ENCODE results near the gene BCAP31.

BCAP31 gene

DNA sequence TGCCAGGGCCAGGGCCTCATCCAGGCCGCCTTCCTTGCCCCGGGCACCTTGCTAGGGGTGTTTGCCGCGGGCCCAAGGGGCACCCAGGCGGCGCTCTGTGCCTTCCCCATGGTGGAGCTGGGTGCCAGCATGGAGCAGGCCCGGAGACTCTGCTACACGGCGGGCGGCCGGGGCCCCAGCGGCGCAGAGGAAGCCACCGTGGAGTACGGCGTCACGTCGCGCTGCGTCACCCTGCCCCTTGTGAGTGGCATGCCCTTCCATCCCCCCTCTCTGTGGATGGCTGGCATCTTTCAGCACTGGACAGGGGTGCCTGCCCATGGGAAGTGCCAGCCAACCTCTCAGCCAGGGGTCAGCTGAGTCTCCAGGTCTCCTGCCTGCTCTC is 43.5 kb upstream of the BCAP31 start:
- no peaks in the 10 kb centered on the region for H3K9me3 ChIP-seq (ENCODE audit: control insufficient read depth, low read length)
- no peaks in the 10 kb centered on the region for H3K27me3 ChIP-seq (ENCODE audit: control insufficient read depth, insufficient read depth, low read length, poor library complexity, severe bottlenecking)
- H3K36me3 ChIP-seq (ENCODE audit: control insufficient read depth, insufficient read depth, low read length) = no peaks in the 10 kb centered on the region
- H3K4me3 ChIP-seq (ENCODE audit: insufficient read depth, low read depth, low read length) = no peak overlapping the region
- peaks cover 15% of the 10 kb centered on the region for H3K4me1 ChIP-seq (ENCODE audit: control insufficient read depth, insufficient read depth, low read length)
- WGBS, 2 experiments = 97 to 98% methylated on average over 20 of the region's 20 CpGs
- no peak overlapping the region for H3K27ac ChIP-seq (ENCODE audit: insufficient read depth, low read depth, low read length, poor library complexity, severe bottlenecking)

DNA sequence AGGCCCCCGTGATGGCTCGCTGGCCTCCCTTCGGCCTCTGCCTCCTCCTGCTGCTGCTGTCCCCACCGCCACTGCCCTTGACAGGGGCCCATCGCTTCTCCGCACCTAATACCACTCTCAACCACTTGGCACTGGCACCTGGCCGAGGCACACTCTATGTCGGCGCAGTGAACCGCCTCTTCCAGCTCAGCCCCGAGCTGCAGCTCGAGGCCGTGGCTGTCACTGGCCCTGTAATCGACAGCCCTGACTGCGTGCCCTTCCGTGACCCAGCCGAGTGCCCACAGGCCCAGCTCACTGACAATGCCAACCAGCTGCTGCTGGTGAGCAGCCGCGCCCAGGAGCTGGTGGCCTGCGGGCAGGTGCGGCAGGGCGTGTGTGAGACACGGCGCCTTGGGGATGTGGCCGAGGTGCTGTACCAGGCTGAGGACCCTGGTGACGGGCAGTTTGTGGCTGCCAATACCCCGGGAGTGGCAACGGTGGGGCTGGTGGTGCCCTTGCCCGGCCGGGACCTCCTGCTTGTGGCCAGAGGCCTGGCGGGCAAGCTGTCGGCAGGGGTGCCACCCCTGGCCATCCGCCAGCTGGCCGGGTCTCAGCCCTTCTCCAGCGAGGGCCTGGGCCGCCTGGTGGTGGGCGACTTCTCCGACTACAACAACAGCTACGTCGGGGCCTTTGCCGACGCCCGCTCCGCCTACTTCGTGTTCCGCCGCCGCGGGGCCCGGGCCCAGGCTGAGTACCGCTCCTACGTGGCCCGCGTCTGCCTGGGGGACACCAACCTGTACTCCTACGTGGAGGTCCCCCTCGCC is 42.9 kb upstream of the BCAP31 start:
- WGBS, 2 experiments = 89% methylated on average over 56 of the region's 56 CpGs
- no peak overlapping the region for H3K4me3 ChIP-seq (ENCODE audit: insufficient read depth, low read depth, low read length)
- H3K9me3 ChIP-seq (ENCODE audit: control insufficient read depth, low read length) = no peaks in the 10 kb centered on the region

DNA sequence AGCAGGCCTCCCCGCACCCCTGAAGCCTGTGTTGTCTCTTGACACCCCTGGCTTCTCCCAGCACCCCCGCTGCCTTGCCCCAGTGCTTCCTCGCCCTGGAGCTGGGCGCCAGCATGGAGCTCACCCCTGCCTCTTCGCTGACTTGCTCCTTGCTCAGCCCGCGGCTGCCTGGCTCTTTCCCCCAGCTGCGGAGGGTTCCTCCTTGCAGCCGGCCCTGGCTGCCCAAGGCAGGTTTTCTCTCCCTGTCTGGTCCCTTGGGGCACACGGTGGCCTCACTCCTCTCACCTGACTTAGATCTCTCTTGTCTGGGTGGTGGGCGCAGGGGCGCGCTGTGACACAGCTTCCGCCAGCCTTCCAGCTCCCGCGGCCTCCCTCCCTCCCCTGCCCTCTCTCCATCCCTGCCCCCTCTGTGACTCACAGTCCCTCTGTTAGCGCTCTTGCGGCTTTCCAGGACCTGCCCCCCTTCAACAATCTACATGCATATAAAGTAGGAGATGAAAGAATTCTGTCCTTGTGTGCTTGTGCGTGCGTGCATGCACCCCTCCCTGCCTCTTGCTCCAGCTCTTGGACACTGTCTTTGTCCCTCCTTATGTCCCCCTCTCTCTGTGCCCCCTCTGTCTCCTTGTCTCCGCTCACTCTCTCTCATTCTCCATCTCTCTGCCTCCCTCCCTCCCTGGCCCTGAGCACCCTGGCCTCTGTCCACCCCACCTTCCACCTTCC is 42.1 kb upstream of the BCAP31 start:
- WGBS, 2 experiments = 38 to 42% methylated on average over 19 to 21 of the region's 21 CpGs
- H3K36me3 ChIP-seq (ENCODE audit: control insufficient read depth, insufficient read depth, low read length) = no peaks in the 10 kb centered on the region
- H3K27me3 ChIP-seq (ENCODE audit: control insufficient read depth, insufficient read depth, low read length, poor library complexity, severe bottlenecking) = no peaks in the 10 kb centered on the region
- H3K4me1 ChIP-seq (ENCODE audit: control insufficient read depth, insufficient read depth, low read length) = peaks cover 15% of the 10 kb centered on the region
- no peak overlapping the region for H3K4me3 ChIP-seq (ENCODE audit: insufficient read depth, low read depth, low read length)
- H3K27ac ChIP-seq (ENCODE audit: insufficient read depth, low read depth, low read length, poor library complexity, severe bottlenecking) = no peak overlapping the region
- no peaks in the 10 kb centered on the region for H3K9me3 ChIP-seq (ENCODE audit: control insufficient read depth, low read length)

More for the DNA sequence above, 42.9 kb upstream of the BCAP31 start:
- no peak overlapping the region for H3K27ac ChIP-seq (ENCODE audit: insufficient read depth, low read depth, low read length, poor library complexity, severe bottlenecking)
- no peaks in the 10 kb centered on the region for H3K36me3 ChIP-seq (ENCODE audit: control insufficient read depth, insufficient read depth, low read length)
- peaks cover 15% of the 10 kb centered on the region for H3K4me1 ChIP-seq (ENCODE audit: control insufficient read depth, insufficient read depth, low read length)
- no peaks in the 10 kb centered on the region for H3K27me3 ChIP-seq (ENCODE audit: control insufficient read depth, insufficient read depth, low read length, poor library complexity, severe bottlenecking)

DNA sequence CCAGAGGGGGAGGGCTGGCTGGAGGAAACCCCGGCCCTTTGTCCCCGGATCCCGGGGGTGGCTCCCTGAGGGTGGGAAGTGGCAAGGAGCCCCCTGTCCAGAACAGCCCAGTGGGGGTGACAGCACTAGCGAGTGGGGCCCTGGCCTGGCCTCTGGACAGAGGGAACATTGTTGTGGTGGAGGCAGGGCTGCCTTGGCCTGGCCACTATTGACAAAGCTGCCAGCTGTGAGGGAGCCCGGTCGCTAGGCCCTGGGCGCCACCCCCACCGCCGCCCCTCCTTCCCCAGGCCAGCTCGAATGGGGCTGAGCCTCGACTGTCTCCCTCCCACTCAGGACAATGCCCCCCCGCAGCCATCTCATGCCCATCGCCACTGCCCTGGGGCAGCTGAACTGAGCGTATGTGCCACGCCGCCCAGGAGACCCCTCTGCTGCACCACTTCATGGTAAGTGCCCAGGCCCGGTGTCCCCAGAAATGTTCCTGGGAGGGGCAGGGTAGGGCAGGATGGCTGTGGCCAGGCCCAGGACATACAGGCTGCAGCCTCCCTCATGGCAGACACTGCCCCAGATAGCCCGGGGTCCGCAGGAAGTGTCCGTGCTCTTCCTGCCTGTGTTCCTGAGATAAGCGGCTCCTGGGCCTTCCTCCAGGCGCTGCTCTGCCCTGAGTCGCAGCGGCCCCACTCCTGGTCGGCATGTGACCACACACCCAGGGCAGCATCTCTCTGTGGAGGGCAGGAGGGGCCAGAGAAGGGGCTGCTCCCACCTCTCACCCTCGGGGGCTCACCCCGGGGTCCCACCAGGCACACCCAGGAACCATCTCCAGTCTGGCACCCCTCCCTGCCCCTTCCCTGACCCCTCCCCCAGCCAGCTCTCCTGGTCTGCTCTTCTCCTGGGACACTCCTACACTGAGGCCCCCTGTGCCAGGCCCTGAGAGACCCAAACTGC is 41.2 kb upstream of the BCAP31 start:
- Histone ChIP-seq H3K27me3 (ENCODE audit: control insufficient read depth, insufficient read depth, low read length, poor library complexity, severe bottlenecking) (no peaks in the 10 kb centered on the region), H3K4me1 (ENCODE audit: control insufficient read depth, insufficient read depth, low read length) (peaks cover 15% of the 10 kb centered on the region), H3K9me3 (ENCODE audit: control insufficient read depth, low read length) (no peaks in the 10 kb centered on the region), H3K36me3 (ENCODE audit: control insufficient read depth, insufficient read depth, low read length) (no peaks in the 10 kb centered on the region), H3K27ac (ENCODE audit: insufficient read depth, low read depth, low read length, poor library complexity, severe bottlenecking) (no peak overlapping the region), H3K4me3 (ENCODE audit: insufficient read depth, low read depth, low read length) (no peak overlapping the region)
- WGBS, 2 experiments = 81 to 82% methylated on average over 27 of the region's 27 CpGs

DNA sequence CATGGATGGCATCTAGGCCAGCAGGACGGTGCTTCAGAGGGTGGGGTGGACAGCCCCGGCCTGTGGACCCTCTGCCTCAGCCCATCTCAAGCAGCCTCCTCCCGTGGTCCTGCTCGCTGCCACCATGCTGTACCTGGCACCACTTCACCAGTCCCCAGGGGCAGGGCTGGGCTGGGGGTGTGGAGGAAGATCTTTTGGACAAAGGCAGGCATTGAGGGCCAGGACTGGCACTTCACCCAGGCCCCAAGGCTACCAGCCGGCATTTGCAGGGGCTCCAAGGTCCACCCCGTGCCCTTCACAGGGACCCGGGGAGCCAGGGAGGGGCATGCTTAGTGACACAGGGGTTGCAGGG is 40.6 kb upstream of the BCAP31 start:
- 91 to 98% methylated on average over 7 of the region's 7 CpGs for WGBS, 2 experiments

DNA sequence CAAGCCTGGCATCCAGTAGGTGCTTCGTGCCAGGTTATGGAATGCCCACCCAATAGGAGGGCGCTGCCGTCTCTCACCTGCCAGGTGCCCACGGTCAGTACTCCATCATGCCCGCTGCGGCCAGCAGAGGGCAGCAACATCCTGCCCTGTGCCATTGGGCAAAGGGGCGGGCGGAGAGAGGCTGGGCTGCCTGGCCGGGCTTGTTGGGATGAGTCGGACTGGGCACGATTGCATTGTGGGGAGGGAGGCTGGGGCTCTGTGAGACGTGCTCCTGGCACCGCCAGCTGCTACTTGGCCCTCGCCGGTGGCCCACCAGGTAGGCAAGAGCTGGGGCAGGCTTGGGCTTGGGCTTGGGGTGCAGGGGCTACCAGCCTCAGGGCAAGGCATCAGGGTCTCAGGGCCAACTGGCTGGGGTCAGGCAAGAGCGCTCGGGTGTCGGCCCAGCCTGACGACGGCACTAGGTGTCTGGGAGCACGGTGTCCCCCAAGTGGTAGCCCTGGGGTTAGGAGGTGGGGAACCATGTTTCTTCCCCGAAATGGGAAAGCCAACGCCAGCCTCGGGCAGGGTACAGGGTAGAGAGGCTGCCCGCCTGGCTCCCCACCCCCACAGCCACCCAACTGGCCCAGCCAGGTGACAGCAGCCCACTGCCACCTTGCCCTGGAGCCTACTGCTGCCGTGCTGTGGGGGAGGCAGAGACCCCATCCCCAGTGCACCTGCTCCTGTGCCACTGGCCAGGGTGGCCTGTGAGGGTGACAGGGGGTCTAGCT is 40.0 kb upstream of the BCAP31 start, which contains the start of gene PLXNB3:
PLXNB3 (plus strand) TSS at position 261 of the 767 bp plus-strand sequence. CDS start 1,287 bp downstream, outside the sequence.
- H3K9me3 ChIP-seq (ENCODE audit: control insufficient read depth, low read length) = no peaks in the 10 kb centered on the region
- no peaks in the 10 kb centered on the region for H3K36me3 ChIP-seq (ENCODE audit: control insufficient read depth, insufficient read depth, low read length)
- 41 to 42% methylated on average over 26 of the region's 26 CpGs for WGBS, 2 experiments
- no peaks in the 10 kb centered on the region for H3K27me3 ChIP-seq (ENCODE audit: control insufficient read depth, insufficient read depth, low read length, poor library complexity, severe bottlenecking)
- H3K27ac ChIP-seq (ENCODE audit: insufficient read depth, low read depth, low read length, poor library complexity, severe bottlenecking) = no peak within 1 kb of the TSS
- no peak within 1 kb of the TSS for H3K4me3 ChIP-seq (ENCODE audit: insufficient read depth, low read depth, low read length)
- H3K4me1 ChIP-seq (ENCODE audit: control insufficient read depth, insufficient read depth, low read length) = peaks cover 15% of the 10 kb centered on the region

More for the DNA sequence above, 40.6 kb upstream of the BCAP31 start:
- H3K9me3 ChIP-seq (ENCODE audit: control insufficient read depth, low read length) = no peaks in the 10 kb centered on the region
- no peak overlapping the region for H3K27ac ChIP-seq (ENCODE audit: insufficient read depth, low read depth, low read length, poor library complexity, severe bottlenecking)
- no peaks in the 10 kb centered on the region for H3K36me3 ChIP-seq (ENCODE audit: control insufficient read depth, insufficient read depth, low read length)
- H3K27me3 ChIP-seq (ENCODE audit: control insufficient read depth, insufficient read depth, low read length, poor library complexity, severe bottlenecking) = no peaks in the 10 kb centered on the region
- H3K4me1 ChIP-seq (ENCODE audit: control insufficient read depth, insufficient read depth, low read length) = peaks cover 15% of the 10 kb centered on the region
- H3K4me3 ChIP-seq (ENCODE audit: insufficient read depth, low read depth, low read length) = no peak overlapping the region

DNA sequence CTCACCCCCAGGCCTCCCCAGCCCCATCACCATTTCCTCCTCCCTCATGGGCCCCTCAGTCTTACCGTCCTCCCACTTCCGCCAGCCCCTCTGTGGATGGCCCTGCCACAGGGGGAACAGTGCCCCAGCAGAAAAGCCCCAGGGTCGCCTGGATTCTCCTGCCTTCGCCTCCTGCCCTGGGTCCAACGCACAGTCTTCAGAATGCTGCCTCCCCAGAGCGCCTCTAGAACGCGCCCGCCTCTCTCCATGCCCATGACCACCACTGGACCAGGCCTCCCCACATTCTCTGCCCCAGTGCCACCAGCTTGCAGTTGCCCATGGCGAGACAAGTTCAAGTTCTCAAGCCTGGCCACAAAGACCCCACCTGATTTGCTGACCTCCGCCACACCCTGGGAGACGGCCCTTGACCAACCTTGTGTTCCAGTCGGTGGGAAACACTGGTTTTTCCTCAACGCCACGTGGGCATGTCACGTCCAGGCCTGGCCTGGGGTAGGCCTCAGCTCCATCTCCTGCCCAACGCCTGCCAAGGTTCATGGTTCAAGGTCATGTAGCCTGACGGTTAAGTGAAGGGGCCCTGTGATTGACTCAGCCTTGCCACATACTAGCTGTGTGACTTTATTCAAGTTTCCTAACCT is 39.2 kb upstream of the BCAP31 start:
- peaks cover 15% of the 10 kb centered on the region for H3K4me1 ChIP-seq (ENCODE audit: control insufficient read depth, insufficient read depth, low read length)
- H3K9me3 ChIP-seq (ENCODE audit: control insufficient read depth, low read length) = no peaks in the 10 kb centered on the region
- no peaks in the 10 kb centered on the region for H3K27me3 ChIP-seq (ENCODE audit: control insufficient read depth, insufficient read depth, low read length, poor library complexity, severe bottlenecking)
- no peak overlapping the region for H3K27ac ChIP-seq (ENCODE audit: insufficient read depth, low read depth, low read length, poor library complexity, severe bottlenecking)
- WGBS, 2 experiments = 86 to 88% methylated on average over 18 of the region's 18 CpGs
- no peak overlapping the region for H3K4me3 ChIP-seq (ENCODE audit: insufficient read depth, low read depth, low read length)
- H3K36me3 ChIP-seq (ENCODE audit: control insufficient read depth, insufficient read depth, low read length) = no peaks in the 10 kb centered on the region

DNA sequence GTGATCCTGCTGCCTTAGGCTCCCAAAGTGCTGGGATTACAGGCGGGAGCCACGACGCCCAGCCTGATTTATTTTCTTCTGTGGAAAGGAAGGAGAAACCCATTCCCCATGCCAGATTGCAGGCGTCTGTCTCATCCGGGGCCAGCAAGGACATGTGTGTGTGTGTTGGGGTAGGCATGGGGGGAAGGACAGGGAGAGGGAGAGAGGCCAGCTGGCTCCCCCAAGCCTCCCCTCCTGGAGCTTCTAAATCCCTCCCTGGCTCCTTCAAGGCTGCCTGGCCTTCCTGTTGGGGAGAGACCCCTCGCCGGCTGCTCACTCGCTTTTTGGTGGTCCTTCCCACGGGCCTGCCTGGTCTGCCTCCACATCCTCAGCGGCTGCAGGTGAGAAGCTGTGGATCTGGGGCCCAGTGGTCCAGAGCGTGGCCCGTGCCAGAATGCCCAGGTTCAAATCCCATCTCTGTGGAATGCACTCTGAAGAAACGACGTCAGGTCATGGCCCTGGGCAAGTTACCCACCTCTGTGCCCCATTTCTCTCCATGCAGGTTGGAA is 38.5 kb upstream of the BCAP31 start:
- H3K27me3 ChIP-seq (ENCODE audit: control insufficient read depth, insufficient read depth, low read length, poor library complexity, severe bottlenecking) = no peaks in the 10 kb centered on the region
- 92 to 93% methylated on average over 14 of the region's 14 CpGs for WGBS, 2 experiments
- H3K9me3 ChIP-seq (ENCODE audit: control insufficient read depth, low read length) = no peaks in the 10 kb centered on the region
- no peaks in the 10 kb centered on the region for H3K36me3 ChIP-seq (ENCODE audit: control insufficient read depth, insufficient read depth, low read length)
- H3K4me3 ChIP-seq (ENCODE audit: insufficient read depth, low read depth, low read length) = no peak overlapping the region
- no peak overlapping the region for H3K27ac ChIP-seq (ENCODE audit: insufficient read depth, low read depth, low read length, poor library complexity, severe bottlenecking)
- H3K4me1 ChIP-seq (ENCODE audit: control insufficient read depth, insufficient read depth, low read length) = peaks cover 15% of the 10 kb centered on the region

DNA sequence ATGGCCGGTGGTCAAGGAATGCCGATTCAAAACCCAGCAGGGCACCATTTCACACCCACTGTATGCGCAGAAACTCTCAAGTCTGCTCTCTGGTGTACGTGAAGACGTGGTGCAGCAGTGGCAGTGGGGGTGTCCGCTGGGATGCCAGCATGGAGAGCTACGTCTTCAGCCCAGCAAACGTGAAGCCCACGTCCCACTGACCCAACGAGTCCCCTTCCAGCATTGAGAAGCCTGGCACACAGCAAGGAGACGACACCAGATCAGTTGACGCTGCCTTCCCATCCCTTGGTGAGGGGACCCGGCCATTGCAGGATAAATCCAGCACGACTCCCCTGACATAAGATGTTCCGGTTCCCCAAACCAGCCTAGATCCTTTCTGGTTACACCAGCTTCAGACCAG is 37.7 kb upstream of the BCAP31 start:
- Histone ChIP-seq H3K36me3 (ENCODE audit: control insufficient read depth, insufficient read depth, low read length) (no peaks in the 10 kb centered on the region), H3K4me3 (ENCODE audit: insufficient read depth, low read depth, low read length) (no peak overlapping the region), H3K27me3 (ENCODE audit: control insufficient read depth, insufficient read depth, low read length, poor library complexity, severe bottlenecking) (no peaks in the 10 kb centered on the region), H3K27ac (ENCODE audit: insufficient read depth, low read depth, low read length, poor library complexity, severe bottlenecking) (no peak overlapping the region), H3K9me3 (ENCODE audit: control insufficient read depth, low read length) (no peaks in the 10 kb centered on the region), H3K4me1 (ENCODE audit: control insufficient read depth, insufficient read depth, low read length) (peaks cover 15% of the 10 kb centered on the region)
- WGBS, 2 experiments = 88 to 89% methylated on average over 15 of the region's 15 CpGs
